ENCODE data around the gene JOSD2. TPM values are rescaled to one million over a fixed set of nuclear protein-coding genes. Genes with fewer than 3 reads are reported as not detected.

Gene JOSD2
- total and polyA plus RNA-seq, 2 donors (not counting 3 experiments of a cell fraction or from before 2014, with no cell fraction given) = 37.4 to 62.8 TPM

GRCh38 chr19:50516964-50517703 lies 6.1 kb upstream of the JOSD2 start:
- Histone ChIP-seq H3K4me3 (replicated peaks in 1 of 3; ENCODE audit: insufficient read depth in 1 of 3, low read depth in 1 of 3, low read length in 3 of 3) (no peak overlapping the region), H3K9me3 (replicated peaks; ENCODE audit: control insufficient read depth, insufficient read depth, low read length) (no peaks in the 10 kb centered on the region), H3K4me1 (ENCODE audit: control insufficient read depth, extremely low read depth, insufficient read depth, low read length) (no peaks in the 10 kb centered on the region), H3K27me3 (ENCODE audit: control insufficient read depth in 2 of 2, insufficient read depth in 2 of 2, low read length in 2 of 2) (no peaks in the 10 kb centered on the region), H3K4me2 (ENCODE audit: insufficient read depth, low read length) (no peak overlapping the region), H3K9ac (replicated peaks; ENCODE audit: extremely low read depth, insufficient read depth, low read length) (no peak overlapping the region), H3K9me1 (replicated peaks; ENCODE audit: control insufficient read depth, extremely low read depth, insufficient read depth, low read length) (no peaks in the 10 kb centered on the region), H4K20me1 (replicated peaks; ENCODE audit: control insufficient read depth, extremely low read depth, insufficient read depth, low read length) (no peaks in the 10 kb centered on the region), H3K79me2 (ENCODE audit: control insufficient read depth, insufficient read depth, low read length) (no peaks in the 10 kb centered on the region), H3K27ac (ENCODE audit: insufficient read depth, low read depth, low read length) (no peak overlapping the region), H2AFZ (ENCODE audit: low read depth, low read length) (no peak overlapping the region), H3K36me3 (ENCODE audit: control insufficient read depth in 2 of 2, extremely low read depth in 1 of 2, insufficient read depth in 2 of 2, low read length in 2 of 2) (no peaks in the 10 kb centered on the region)
- POLR2A ChIA-PET = no interaction called here
- FAIRE-seq = no peak
- intact Hi-C loops (cut with micrococcal nuclease) = no loop called here
- CTCF ChIA-PET = no interaction called here
- BruUV-seq (replicated peaks) = no TSS peak
- no peak for DNase-seq (ENCODE audit: low read depth, low spot score)
- dilution Hi-C loops (cut with MboI; ENCODE audit: extremely low pct_ligation_motif_present, low sequenced_read_pairs) = no loop called here
- no peak for TF ChIP-seq MYC (IDR thresholded peaks at IDR 0.05; ENCODE audit: low read depth, low read length)
- TF ChIP-seq POLR2A (IDR thresholded peaks at IDR 0.05; ENCODE audit: low read depth, low read length) = no peak
- TF ChIP-seq, protein P1, sequence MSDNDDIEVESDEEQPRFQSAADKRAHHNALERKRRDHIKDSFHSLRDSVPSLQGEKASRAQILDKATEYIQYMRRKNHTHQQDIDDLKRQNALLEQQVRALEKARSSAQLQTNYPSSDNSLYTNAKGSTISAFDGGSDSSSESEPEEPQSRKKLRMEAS (IDR thresholded peaks at IDR 0.05; ENCODE audit: insufficient read depth, insufficient read length) = no peak
- no peak for TF ChIP-seq GATA2 (IDR thresholded peaks at IDR 0.05; ENCODE audit: insufficient read depth, insufficient read length, low read depth, low read length)
- TF ChIP-seq FOS (IDR thresholded peaks at IDR 0.05; ENCODE audit: borderline replicate concordance, insufficient read depth, low read length) = no peak
- TF ChIP-seq EZH2 (IDR thresholded peaks at IDR 0.05; ENCODE audit: borderline replicate concordance, low read depth, low read length, severe bottlenecking) = no peak
- TF ChIP-seq CTCF (IDR thresholded peaks at IDR 0.05; ENCODE audit: extremely low read depth in 1 of 2, insufficient read depth in 1 of 2, low read depth in 1 of 2, low read length in 2 of 2) = no peak
- TF ChIP-seq POLR2AphosphoS5 (IDR thresholded peaks at IDR 0.05; ENCODE audit: insufficient read depth, low read depth, low read length) = no peak
- no peak for TF ChIP-seq JUN (IDR thresholded peaks at IDR 0.05; ENCODE audit: borderline replicate concordance, insufficient read depth, insufficient read length, low read depth)

Data from endothelial cell of umbilical vein (primary cell).